Thyroid gland (tissue), 4 donors: ENCODE data around the gene MUL1. TPM values are rescaled to one million over a fixed set of nuclear protein-coding genes. Genes with fewer than 3 reads are reported as not detected.

Source experiments
- DNase-seq, 2 donors: peaks; one replicate each; pipeline ENCODE4 v3.0.0-alpha.2; 2019
- H3K27ac ChIP-seq, 3 donors: fragments of 200-600 bp; sonication (generic); 1 replicate in 2 of 3; 2 replicates in 1 of 3; pipeline ENCODE4 v1.5.1; 2016 to 2019; ENCODE audit warnings: mild to moderate bottlenecking in 1 of 3, moderate library complexity in 1 of 3
- H3K27me3 ChIP-seq: fragments of 200-600 bp; sonication (generic); one replicate; pipeline ENCODE4 v1.5.1; 2019
- H3K36me3 ChIP-seq, 2 donors: fragments of 200-600 bp; sonication (generic); one replicate each; pipeline ENCODE4 v1.5.1; 2016 to 2019
- H3K4me1 ChIP-seq, 2 donors: fragments of 200-600 bp; sonication (generic); one replicate each; pipeline ENCODE4 v1.5.1; 2017 to 2019
- H3K4me3 ChIP-seq, 3 donors: fragments of 200-600 bp; sonication (generic); replicated peaks in 1 of 3; 1 replicate in 2 of 3; 2 replicates in 1 of 3; pipeline ENCODE4 v1.5.1; 2016; ENCODE audit warnings: mild to moderate bottlenecking in 1 of 3
- H3K9me3 ChIP-seq: fragments of 200-600 bp; sonication (generic); one replicate; pipeline ENCODE4 v1.5.1; 2017
- POLR2A ChIP-seq, 2 donors: fragments of 450-650 bp; IDR thresholded peaks; one replicate each; pipeline ENCODE4 v1.6.1; 2017; ENCODE audit warnings: antibody characterized with exemption in 2 of 2, mild to moderate bottlenecking in 2 of 2, moderate library complexity in 1 of 2
- WGBS, 2 donors: methylation state at CpG; one replicate each; pipeline ENCODE4 v1.1.5; 2017; 5-methylcytosine and 5-hydroxymethylcytosine counted together
- intact Hi-C: fragments of 100-400 bp; cut with DNase I; formaldehyde crosslinking; loops from one replicate; pipeline ENCODE4 v1.15.1; 2023
- total RNA-seq, 4 donors: library from RNA; depleted of rRNA; stranded (reverse); fragments of >200 nt; gene quantifications; one replicate each; pipeline ENCODE4 v1.2.3, GENCODE V29; 2016
- TF ChIP-seq, protein P1 (sequence below), 6 experiments: fragments of 200-600 bp in 3 of 6; fragments of 450-650 bp in 3 of 6; sonication (generic) in 3 of 6; IDR thresholded peaks; one replicate each; pipeline ENCODE4 v1.5.1; 2016 to 2019; ENCODE audit warnings: antibody characterized with exemption in 6 of 6, mild to moderate bottlenecking in 2 of 6, inconsistent platforms in 1 of 6, moderate library complexity in 1 of 6

MUL1 gene
- total RNA-seq, 4 donors from 2014 or later: 30.1 to 42.1 (median 35.0) TPM

DNA sequence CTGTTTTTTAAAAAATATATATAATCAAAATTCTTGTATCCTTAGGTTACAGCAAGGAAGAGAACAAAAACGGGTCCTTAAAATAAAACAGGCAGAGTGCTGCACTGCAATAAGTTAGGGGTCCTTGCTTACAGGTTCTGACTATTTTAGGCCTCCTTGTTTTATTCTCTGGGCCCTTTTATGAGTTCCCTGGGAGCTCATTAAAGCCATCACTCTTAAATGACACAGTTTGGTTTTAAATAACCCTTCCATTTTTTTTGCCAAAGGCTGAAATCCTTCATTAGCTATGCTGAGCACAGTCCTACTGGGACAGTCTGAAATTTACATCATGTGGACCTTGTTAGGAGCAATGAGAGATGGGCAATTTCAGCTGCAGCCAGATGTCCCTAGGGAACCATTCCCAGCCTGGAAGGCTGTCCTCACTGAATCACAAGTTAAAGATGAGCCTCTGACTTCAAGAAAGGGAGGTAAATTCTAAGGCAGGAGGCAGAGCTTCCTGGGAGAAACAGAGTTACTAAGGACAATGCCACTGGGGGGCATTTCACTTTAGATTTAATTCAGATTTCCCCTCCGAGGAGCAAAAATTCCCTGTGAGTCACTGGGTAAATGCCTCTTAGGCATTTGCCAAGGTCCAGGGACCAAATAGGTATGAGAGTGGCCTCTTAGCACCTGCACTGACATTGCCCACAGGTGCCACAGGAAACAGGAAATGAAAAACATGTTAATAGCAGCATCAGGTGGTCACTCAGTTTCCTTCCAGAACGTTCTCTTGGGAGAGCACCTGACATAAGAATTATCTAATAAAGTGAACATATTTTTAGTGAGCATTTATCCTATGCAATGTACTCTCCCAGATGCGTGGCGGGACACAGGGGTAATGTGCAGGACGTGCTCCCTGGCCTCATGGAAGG is 3.8 kb upstream of the MUL1 start:
- Histone ChIP-seq H3K4me3 (no peak overlapping the region), H3K27me3 (no peaks in the 10 kb centered on the region), H3K9me3 (no peaks in the 10 kb centered on the region), H3K27ac (no peak overlapping the region), H3K36me3 (no peaks in the 10 kb centered on the region), H3K4me1 (peaks cover 6 to 10% of the 10 kb centered on the region in 2 donors)
- TF ChIP-seq POLR2A (IDR thresholded peaks at IDR 0.05): no peak
- TF ChIP-seq, protein P1, sequence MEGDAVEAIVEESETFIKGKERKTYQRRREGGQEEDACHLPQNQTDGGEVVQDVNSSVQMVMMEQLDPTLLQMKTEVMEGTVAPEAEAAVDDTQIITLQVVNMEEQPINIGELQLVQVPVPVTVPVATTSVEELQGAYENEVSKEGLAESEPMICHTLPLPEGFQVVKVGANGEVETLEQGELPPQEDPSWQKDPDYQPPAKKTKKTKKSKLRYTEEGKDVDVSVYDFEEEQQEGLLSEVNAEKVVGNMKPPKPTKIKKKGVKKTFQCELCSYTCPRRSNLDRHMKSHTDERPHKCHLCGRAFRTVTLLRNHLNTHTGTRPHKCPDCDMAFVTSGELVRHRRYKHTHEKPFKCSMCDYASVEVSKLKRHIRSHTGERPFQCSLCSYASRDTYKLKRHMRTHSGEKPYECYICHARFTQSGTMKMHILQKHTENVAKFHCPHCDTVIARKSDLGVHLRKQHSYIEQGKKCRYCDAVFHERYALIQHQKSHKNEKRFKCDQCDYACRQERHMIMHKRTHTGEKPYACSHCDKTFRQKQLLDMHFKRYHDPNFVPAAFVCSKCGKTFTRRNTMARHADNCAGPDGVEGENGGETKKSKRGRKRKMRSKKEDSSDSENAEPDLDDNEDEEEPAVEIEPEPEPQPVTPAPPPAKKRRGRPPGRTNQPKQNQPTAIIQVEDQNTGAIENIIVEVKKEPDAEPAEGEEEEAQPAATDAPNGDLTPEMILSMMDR (IDR thresholded peaks at IDR 0.05): no peak
- 51 to 59% methylated on average over 6 of the region's 6 CpGs for WGBS, 2 donors
- no peak for DNase-seq
- intact Hi-C loops: no loop called here

DNA sequence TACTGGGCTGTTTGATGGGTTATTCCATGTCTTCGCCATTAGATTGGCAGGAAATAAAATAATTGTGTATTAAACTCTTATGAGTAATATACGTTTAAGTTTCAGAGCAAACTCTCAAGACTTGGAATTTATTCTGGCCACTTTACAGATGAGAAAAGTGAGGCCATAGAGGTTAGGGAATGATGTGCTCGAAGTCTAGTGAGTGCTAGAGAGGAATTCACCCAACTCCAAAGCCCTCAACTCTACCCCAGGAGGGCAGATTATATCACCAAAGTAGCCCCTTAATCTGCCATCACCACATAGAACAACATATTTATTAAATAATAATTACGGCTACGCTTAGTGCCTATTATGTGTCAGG is 440 bp upstream of the MUL1 start:
- 65 to 70% methylated on average over 5 of the region's 5 CpGs for whole genome bisulfite sequencing, 2 donors
- peak overlapping the region; percentile 12 to 73 (median 54) for H3K27ac ChIP-seq
- no peaks in the 10 kb centered on the region for H3K36me3 ChIP-seq
- no peak for DNase-seq
- no peaks in the 10 kb centered on the region for H3K27me3 ChIP-seq
- H3K9me3 ChIP-seq: no peaks in the 10 kb centered on the region
- intact Hi-C loops: no loop called here
- peaks cover 15 to 22% of the 10 kb centered on the region in 2 donors for H3K4me1 ChIP-seq
- no peak for TF ChIP-seq POLR2A (IDR thresholded peaks at IDR 0.05)
- TF ChIP-seq, protein P1 (IDR thresholded peaks at IDR 0.05): no peak
- H3K4me3 ChIP-seq: peak overlapping the region; percentile 62 to 92 (median 76)

DNA sequence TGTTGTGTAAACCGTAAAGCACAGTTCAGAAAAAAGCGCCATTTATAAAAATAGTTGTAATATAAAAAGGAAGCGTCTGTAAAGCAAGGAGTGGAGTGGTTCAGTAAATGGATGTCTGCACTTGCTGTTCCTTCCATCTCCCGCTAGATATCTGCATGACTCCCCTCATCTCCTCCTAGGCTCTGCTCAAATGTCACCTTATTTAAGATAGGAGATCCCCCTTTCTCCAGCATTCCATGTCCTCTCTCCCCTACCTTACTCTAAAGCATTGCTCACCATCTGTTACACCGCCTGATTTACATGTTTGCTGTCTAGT is 745 bp downstream of the MUL1 start:
- H3K4me3 ChIP-seq: peak overlapping the region; percentile 62 to 92 (median 76)
- 40 to 54% methylated on average over 5 of the region's 5 CpGs for WGBS, 2 donors
- no peaks in the 10 kb centered on the region for H3K27me3 ChIP-seq
- no peaks in the 10 kb centered on the region for H3K9me3 ChIP-seq
- H3K27ac ChIP-seq: peak overlapping the region in 1 of 3 donors; percentile 54
- intact Hi-C loops: no loop called here
- DNase-seq: no peak
- peaks cover 15 to 22% of the 10 kb centered on the region in 2 donors for H3K4me1 ChIP-seq
- TF ChIP-seq, protein P1 (IDR thresholded peaks at IDR 0.05): no peak
- no peak for TF ChIP-seq POLR2A (IDR thresholded peaks at IDR 0.05)
- peaks cover 0 to 1% of the 10 kb centered on the region in 2 donors for H3K36me3 ChIP-seq

DNA sequence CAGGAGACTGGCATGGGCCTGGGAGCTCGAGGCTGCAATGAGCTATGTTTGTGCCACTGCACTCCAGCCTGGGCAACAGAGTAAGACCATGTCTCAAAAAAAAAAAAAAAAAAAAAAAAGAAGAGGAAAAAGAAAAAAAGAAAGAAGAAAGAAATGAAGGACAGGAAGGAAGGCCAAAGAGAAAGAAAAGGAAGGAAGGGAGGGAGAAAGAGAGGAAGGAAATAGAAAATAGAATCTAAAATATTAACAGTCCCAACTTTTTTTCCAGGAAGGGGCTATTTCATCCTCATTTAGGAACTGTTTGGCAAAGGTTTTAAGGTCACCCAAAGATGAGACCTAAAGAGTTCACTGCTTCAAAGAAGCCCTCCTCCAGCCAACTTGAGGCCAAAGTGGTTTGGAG is 2.5 kb downstream of the MUL1 start:
- no peaks in the 10 kb centered on the region for H3K9me3 ChIP-seq
- peaks cover 12 to 18% of the 10 kb centered on the region in 2 donors for H3K36me3 ChIP-seq
- TF ChIP-seq, protein P1 (IDR thresholded peaks at IDR 0.05): no peak
- TF ChIP-seq POLR2A (IDR thresholded peaks at IDR 0.05): no peak
- no peak for DNase-seq
- intact Hi-C loops: no loop called here
- WGBS, 2 donors: 92 to 95% methylated on average over 1 of the region's 1 CpG
- no peaks in the 10 kb centered on the region for H3K27me3 ChIP-seq
- no peak overlapping the region for H3K27ac ChIP-seq
- H3K4me3 ChIP-seq: no peak overlapping the region
- H3K4me1 ChIP-seq: peaks cover 15 to 22% of the 10 kb centered on the region in 2 donors

DNA sequence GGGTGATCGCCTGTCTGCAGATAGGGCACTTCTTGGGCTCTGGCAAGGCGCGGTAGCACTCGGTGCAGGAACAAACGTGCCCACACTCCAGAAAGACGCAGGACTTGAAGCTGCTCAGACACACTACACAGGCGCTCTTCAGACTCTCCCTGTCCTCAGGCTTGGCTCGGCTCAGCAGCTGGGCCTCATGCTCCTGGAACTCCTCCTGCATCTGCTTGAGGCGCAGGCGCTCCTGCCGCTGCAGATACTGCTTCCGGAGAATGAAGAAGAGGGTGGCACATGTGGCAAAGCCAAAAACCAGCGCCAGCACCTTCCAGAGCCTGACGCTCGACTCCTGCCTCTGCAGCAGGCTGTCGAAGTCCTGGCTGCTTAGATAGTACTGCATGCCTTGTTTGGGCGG is 7.2 kb downstream of the MUL1 start:
- DNase-seq: no peak
- no peaks in the 10 kb centered on the region for H3K27me3 ChIP-seq
- no peaks in the 10 kb centered on the region for H3K9me3 ChIP-seq
- peaks cover 0 to 1% of the 10 kb centered on the region in 2 donors for H3K4me1 ChIP-seq
- no peak for TF ChIP-seq POLR2A (IDR thresholded peaks at IDR 0.05)
- TF ChIP-seq, protein P1 (IDR thresholded peaks at IDR 0.05): no peak
- H3K27ac ChIP-seq: no peak overlapping the region
- no peak overlapping the region for H3K4me3 ChIP-seq
- 93 to 97% methylated on average over 10 to 16 of the region's 17 CpGs for WGBS, 2 donors
- intact Hi-C loops: no loop called here
- peaks cover 25 to 41% of the 10 kb centered on the region in 2 donors for H3K36me3 ChIP-seq
